Gastroesophageal sphincter (tissue), 3 donors: ENCODE data around the gene METTL21A.

Experiments
- CTCF ChIP-seq, 4 experiments: fragments of 200-600 bp in 2 of 4; fragments of 450-650 bp in 2 of 4; sonication (generic) in 1 of 4; IDR thresholded peaks; one replicate each; pipeline ENCODE4 v1.5.1; 2017 to 2019; ENCODE audit warnings: antibody characterized with exemption in 4 of 4, mild to moderate bottlenecking in 2 of 4, moderate library complexity in 2 of 4
- EP300 ChIP-seq: sonication (generic); formaldehyde crosslinking; IDR thresholded peaks from one replicate; pipeline ENCODE4 v1.6.1; 2017; ENCODE audit warnings: antibody characterized with exemption, mild to moderate bottlenecking
- POLR2A ChIP-seq, 2 donors: fragments of 450-650 bp; IDR thresholded peaks; one replicate each; pipeline ENCODE4 v1.6.1; 2017; ENCODE audit warnings: antibody characterized with exemption in 2 of 2, mild to moderate bottlenecking in 2 of 2, moderate library complexity in 1 of 2

GRCh38 chr2:207599636-207600035, 25.6 kb downstream of the METTL21A start:
- TF ChIP-seq POLR2A (IDR thresholded peaks at IDR 0.05) (no peak), CTCF (IDR thresholded peaks at IDR 0.05) (no peak), EP300 (no peak)
